ENCODE results near the gene APIP. TPM values are rescaled to one million over a fixed set of nuclear protein-coding genes. Genes with fewer than 3 reads are reported as not detected.

APIP gene, protein sequence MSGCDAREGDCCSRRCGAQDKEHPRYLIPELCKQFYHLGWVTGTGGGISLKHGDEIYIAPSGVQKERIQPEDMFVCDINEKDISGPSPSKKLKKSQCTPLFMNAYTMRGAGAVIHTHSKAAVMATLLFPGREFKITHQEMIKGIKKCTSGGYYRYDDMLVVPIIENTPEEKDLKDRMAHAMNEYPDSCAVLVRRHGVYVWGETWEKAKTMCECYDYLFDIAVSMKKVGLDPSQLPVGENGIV
- 14.8 and 29.4 TPM in 2 replicates for total RNA-seq

DNA sequence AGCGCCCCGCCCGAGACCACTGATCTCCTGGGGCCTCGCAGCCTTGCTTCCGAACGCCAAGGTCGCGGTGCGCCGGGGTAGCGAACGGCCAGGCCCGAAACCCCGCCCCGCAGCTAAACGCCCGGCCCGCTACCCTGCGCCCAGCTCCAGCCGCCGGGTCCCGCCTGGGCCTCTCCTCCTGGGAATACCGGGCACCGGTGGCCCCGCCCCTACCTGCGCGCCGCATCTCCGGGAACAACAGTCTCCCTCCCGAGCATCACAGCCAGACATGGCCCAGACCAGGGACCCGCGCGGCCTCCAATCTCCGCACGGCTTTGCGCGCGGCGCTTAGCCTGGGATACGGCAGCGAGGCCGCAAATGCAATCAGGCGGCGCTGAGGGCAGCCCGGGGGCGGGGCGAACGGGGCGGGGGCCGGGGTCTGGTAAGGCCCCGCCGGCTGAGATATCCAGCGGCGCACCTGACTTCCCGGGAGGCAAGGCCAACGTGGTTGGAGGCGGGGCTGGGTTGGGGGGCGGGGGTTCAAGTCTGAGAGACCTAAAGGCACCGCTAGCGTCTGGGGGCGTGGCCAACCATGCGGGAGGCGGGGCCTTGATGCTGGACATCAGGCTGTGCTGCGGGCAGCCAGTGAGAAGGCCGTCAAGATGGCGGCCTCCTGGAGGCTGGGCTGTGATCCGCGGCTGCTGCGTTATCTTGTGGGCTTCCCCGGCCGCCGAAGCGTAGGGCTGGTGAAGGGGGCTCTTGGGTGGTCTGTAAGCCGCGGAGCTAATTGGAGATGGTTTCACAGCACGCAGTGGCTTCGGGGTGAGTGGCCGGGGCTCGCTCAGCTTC lies at the start of gene APIP, which contains the start of gene PDHX:
Gene APIP (minus strand): TSS at position 365 of the 828 bp plus-strand sequence. CDS start 95 bp downstream, at position 270.
Gene PDHX (plus strand): TSS at position 604 of the 828 bp plus-strand sequence. CDS start 38 bp downstream, at position 642.

Other genes with a start within 250 kb of the APIP start
- 18.2 and 25.9 TPM in 2 replicates for gene PDHX, start 239 bp upstream of the APIP start, total RNA-seq
- gene CD44, start 222.8 kb upstream of the APIP start, total RNA-seq = 507 and 963 TPM in 2 replicates

Measured in hair follicular keratinocyte (primary cell).